Measurements from ENCODE around the gene C1orf159.

Gene C1orf159

DNA sequence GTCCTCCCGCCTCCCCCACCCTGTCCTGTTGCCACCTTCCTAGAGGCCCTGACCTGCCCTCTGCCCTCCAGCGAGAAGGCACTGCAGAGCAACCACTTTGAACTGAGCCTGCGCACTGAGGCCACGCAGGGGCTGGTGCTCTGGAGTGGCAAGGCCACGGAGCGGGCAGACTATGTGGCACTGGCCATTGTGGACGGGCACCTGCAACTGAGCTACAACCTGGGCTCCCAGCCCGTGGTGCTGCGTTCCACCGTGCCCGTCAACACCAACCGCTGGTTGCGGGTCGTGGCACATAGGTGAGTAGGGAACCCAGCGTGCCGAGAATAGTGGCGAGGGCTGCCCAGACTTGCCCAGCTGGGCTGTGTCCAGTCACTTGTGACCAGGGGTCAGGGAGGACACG lies 62.2 kb downstream of the C1orf159 start:
- DNase-seq (ENCODE audit: low read depth): no peak

DNA sequence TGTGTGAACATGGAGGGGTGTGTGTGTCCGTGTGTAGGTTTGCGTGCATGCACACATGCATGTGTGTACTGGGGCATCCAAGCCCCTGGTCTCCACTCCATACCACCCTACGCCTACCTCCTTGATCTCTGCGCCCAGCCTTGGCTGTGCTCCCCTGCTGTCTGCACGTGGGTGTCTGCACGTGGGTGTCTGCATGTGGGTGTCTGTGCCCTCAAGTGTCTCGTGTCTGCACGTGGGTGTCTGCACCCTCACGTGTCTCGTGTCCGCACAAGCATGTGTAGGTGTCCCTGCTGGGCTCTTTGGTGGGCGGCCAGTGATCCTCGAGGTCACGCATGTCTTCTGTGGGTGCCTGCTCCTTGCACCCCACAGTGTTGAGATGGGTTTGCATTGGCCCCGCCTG lies 62.9 kb downstream of the C1orf159 start:
- no peak for DNase-seq (ENCODE audit: low read depth)

DNA sequence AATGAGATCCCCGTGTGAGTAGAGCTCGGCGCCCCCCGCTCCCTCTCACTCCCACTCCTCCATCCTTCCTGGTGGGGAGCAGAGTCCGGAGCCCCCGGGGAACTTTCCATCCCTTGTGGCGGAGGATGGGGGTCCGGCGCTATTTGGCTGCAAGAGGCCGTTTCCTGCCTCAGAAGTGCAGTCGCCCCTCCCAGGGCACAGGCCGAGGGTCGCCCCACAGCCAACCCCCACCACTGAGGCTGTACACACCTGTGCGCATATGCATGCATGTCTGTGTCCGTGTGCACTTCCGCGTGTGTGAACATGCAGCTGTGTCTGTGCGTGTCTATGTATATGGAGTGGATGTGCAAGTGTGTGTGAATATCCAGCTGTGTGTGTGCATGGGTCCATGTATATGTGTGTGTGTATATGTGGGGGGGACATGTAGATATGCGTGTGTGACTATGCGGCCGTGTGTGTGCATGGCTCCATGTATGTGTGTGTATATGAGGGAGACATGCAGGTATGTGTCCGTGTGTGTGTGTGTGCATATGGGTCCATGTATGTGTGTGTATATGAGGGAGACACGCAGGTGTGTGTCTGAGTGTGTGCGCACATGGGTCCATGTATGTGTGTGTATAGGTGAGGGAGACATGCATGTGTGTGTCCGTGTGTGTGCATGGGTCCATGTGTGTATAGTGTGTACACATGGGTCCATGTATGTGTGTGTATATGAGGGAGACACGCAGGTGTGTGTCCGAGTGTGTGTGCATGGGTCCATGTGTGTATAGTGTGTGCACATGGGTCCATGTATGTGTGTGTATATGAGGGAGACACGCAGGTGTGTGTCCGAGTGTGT lies 63.7 kb downstream of the C1orf159 start:
- no peak for DNase-seq (ENCODE audit: low read depth)

DNA sequence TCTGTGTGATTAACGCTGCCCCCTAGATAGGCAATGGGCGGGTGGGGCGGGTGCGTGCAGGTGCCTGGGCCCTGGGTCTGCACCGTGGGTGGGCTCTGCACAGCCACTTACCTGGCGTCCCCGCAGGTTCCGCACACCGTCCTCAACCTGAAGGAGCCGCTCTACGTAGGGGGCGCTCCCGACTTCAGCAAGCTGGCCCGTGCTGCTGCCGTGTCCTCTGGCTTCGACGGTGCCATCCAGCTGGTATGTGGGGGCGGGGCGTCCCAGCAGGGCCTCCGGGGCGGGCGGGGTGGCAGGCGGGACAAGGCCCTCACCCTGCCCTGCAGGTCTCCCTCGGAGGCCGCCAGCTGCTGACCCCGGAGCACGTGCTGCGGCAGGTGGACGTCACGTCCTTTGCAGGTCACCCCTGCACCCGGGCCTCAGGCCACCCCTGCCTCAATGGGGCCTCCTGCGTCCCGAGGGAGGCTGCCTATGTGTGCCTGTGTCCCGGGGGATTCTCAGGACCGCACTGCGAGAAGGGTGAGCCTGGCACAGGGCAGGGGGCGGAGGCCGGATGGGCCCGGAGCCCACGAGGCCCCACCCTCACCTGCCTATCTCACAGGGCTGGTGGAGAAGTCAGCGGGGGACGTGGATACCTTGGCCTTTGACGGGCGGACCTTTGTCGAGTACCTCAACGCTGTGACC lies 64.6 kb downstream of the C1orf159 start:
- DNase-seq (ENCODE audit: low read depth): no peak

DNA sequence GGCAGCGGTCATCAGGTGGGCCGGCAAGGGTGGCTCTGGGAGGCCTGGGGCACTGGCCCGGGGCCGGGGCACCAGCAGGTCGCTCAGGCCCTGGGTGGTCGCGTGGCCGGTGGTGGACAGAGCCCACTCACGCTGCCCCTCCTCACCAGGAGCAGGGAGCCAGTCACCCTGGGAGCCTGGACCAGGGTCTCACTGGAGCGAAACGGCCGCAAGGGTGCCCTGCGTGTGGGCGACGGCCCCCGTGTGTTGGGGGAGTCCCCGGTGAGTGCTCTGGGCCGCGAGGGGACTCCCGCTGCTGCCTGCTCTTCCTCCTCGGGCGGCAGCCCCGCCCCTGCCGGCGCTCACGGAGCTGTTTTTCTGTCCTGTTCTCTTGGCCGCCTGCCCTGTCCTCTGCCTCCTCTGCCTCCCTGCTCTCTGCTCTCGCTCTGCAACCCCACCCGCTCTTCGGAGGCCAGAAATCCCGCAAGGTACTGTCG lies 65.3 kb downstream of the C1orf159 start:
- no peak for DNase-seq (ENCODE audit: low read depth)

DNA sequence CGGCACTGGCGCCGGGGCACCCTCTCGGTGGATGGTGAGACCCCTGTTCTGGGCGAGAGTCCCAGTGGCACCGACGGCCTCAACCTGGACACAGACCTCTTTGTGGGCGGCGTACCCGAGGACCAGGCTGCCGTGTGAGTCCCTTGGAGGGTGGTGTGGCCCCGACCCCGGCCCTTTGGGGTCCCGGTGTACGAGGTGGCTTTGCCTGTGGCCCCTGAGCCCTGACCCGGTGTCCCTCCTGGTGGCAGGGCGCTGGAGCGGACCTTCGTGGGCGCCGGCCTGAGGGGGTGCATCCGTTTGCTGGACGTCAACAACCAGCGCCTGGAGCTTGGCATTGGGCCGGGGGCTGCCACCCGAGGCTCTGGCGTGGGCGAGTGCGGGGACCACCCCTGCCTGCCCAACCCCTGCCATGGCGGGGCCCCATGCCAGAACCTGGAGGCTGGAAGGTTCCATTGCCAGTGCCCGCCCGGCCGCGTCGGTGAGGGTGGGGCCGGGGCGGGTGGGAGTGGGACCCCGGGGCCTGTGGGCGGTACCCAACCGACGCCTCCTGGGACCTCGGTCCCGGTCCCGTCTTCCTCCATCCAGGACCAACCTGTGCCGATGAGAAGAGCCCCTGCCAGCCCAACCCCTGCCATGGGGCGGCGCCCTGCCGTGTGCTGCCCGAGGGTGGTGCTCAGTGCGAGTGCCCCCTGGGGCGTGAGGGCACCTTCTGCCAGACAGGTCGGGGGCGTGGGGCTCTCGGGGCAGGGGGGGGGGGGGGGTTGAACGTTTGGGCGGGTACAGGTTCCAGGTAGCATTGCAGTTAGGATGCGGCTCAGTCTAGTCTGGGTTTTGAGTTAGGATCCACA lies 66.3 kb downstream of the C1orf159 start:
- DNase-seq (ENCODE audit: low read depth): no peak

DNA sequence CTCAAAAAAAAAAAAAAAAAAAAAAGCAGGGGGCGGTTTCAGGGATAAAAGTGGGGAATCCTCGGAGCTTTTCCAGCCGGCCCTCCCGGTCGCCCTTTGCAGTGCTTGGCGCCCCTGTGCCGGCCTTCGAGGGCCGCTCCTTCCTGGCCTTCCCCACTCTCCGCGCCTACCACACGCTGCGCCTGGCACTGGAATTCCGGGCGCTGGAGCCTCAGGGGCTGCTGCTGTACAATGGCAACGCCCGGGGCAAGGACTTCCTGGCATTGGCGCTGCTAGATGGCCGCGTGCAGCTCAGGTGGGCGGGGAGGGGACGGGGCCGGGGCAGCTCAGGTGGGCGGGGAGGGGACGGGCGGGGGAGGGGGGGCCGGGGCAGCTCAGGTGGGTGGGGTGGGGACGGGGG lies 67.1 kb downstream of the C1orf159 start:
- no peak for DNase-seq (ENCODE audit: low read depth)

DNA sequence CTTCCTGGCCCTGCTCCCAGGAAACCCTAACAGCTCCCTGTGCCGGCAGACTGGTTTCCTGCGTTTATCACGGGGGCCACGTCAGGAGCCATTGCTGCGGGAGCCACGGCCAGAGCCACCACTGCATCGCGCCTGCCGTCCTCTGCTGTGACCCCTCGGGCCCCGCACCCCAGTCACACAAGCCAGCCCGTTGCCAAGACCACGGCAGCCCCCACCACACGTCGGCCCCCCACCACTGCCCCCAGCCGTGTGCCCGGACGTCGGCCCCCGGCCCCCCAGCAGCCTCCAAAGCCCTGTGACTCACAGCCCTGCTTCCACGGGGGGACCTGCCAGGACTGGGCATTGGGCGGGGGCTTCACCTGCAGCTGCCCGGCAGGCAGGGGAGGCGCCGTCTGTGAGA lies 67.9 kb downstream of the C1orf159 start:
- DNase-seq (ENCODE audit: low read depth): no peak

DNA sequence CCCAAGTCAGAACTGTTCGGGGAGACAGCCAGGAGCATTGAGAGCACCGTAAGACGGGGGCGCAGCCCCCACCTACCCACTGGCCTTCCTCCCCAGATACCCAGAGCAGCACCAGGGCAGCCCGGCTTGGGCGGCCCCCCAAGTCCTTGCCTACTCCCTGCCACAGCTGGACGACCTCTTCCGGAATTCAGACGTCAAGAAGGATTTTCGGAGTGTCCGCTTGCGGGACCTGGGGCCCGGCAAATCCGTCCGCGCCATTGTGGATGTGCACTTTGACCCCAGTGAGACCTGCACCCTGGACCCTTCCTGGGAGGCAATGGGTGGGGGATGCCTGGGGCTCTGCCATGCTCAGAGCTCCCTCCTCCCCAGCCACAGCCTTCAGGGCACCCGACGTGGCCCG lies 68.5 kb downstream of the C1orf159 start:
- DNase-seq (ENCODE audit: low read depth): no peak

DNA sequence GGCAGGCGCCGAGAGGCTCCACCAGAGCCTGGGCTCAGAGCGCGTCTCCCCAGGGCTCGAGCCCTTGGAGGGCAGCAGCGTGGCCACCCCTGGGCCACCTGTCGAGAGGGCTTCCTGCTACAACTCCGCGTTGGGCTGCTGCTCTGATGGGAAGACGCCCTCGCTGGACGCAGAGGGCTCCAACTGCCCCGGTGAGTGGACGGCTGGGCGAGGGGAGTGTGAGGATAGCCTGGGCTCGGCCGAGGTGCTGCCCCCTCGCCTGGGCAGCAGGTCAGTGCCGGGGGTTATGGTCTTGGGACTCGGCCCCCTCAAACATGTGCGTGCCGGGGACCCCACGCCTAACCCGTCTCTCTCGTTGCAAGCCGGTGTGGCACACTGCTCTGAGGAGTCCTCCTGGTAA lies 69.1 kb downstream of the C1orf159 start:
- no peak for DNase-seq (ENCODE audit: low read depth)

DNA sequence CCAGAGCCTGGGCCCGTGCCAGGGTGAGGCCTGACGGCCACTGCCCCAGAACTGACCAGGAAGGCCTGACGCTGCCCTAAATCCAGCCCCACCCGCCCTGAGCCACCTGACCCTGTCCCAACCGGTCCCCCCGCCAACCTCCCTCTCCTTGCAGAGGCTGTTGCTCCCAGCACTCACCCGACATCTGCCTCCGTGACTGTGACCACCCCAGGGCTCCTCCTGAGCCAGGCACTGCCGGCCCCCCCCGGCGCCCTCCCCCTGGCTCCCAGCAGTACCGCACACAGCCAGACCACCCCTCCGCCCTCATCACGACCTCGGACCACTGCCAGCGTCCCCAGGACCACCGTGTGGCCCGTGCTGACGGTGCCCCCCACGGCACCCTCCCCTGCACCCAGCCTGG lies 69.6 kb downstream of the C1orf159 start:
- no peak for DNase-seq (ENCODE audit: low read depth)

DNA sequence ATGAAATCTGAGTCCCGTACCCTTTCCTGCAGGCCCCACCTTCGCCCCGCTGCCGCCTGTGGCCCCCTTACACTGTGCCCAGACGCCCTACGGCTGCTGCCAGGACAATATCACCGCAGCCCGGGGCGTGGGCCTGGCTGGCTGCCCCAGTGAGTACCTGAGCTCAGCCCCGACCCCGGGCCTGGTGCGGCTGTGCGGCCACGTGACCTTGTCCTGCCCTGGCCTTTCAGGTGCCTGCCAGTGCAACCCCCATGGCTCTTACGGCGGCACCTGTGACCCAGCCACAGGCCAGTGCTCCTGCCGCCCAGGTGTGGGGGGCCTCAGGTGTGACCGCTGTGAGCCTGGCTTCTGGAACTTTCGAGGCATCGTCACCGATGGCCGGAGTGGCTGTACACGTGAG lies 70.8 kb downstream of the C1orf159 start:
- no peak for DNase-seq (ENCODE audit: low read depth)

DNA sequence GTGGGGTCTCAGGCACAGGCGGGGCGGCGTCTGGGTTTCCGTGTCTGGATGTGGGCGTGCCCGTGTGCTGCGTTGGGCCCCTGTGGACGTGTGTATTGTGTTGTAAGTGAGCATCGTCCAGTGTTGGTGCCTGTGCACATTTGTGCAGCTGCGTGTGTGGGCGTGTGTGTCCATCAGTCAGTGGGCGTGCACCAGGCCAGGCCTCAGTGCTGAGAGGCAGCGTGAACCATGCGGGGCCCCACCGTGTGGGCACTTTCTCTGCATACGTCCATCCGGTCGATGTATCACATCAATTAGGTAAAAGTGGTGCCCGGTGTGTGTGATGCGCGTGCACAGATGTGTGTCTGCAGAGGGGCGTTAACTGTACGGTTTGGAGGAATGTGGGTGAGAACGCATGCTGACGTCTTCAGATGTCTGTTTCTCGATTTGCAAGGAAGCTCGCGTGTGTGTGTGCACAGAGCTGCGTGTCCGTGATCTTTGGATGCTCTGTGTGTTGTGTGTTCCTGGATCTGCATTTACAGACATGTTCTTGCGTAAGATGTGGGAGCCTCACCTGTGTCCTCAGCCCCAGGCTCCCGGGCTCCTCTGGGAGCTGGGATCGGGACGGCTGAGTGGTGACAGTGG lies 71.3 kb downstream of the C1orf159 start:
- no peak for DNase-seq (ENCODE audit: low read depth)

DNA sequence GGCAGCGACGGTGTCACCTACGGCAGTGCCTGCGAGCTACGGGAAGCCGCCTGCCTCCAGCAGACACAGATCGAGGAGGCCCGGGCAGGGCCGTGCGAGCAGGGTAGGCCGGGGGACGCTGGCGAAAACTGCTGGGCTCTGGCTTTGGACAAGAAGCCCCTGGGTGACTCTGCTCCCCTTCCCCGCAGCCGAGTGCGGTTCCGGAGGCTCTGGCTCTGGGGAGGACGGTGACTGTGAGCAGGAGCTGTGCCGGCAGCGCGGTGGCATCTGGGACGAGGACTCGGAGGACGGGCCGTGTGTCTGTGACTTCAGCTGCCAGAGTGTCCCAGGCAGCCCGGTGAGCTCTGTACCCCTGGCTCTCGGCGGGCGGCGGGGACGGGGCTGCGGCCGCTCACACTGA lies 72.0 kb downstream of the C1orf159 start:
- no peak for DNase-seq (ENCODE audit: low read depth)

DNA sequence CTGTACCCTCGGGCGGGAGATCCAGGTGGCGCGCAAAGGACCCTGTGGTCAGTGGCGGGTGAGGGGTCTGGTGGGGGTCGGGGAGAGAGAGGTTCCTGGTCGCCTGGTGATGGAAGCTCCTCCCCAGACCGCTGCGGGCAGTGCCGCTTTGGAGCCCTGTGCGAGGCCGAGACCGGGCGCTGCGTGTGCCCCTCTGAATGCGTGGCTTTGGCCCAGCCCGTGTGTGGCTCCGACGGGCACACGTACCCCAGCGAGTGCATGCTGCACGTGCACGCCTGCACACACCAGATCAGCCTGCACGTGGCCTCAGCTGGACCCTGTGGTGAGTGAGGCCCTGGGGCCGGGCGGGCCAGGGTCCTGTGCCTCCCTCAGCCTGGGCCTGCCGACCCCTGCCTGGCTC lies 72.5 kb downstream of the C1orf159 start:
- DNase-seq (ENCODE audit: low read depth): no peak

DNA sequence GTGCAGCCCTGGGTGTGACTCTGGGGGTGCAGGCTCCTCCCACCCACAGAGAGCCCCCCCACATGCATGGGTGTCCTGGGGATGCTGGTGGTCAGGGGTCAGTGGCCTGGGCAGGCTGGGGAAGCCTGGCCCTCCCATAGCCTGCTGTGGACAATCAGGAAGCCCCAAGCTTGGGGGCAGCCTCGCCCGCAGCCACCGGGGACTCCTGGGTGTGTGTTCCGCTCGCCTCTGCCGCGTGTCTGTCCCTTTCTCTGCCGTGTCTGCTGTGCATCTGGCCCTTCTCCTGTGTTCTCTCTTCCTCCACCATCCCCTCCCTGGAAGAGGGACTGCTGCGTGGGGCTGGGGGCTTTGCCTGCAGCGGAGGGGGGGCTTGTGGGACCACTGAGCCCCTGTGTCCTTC lies 73.1 kb downstream of the C1orf159 start:
- DNase-seq (ENCODE audit: low read depth): no peak

DNA sequence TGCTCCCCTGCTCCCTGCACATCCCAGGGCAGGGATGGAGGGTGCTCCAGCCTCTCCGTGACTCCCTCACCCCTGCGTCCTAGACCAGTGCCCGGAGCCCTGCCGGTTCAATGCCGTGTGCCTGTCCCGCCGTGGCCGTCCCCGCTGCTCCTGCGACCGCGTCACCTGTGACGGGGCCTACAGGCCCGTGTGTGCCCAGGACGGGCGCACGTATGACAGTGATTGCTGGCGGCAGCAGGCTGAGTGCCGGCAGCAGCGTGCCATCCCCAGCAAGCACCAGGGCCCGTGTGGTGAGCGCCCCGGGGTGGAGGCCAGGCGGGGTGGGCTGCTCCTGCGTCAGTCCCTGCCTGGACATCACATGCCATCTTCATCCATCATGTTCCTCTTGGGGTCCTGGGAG lies 74.0 kb downstream of the C1orf159 start:
- no peak for DNase-seq (ENCODE audit: low read depth)

DNA sequence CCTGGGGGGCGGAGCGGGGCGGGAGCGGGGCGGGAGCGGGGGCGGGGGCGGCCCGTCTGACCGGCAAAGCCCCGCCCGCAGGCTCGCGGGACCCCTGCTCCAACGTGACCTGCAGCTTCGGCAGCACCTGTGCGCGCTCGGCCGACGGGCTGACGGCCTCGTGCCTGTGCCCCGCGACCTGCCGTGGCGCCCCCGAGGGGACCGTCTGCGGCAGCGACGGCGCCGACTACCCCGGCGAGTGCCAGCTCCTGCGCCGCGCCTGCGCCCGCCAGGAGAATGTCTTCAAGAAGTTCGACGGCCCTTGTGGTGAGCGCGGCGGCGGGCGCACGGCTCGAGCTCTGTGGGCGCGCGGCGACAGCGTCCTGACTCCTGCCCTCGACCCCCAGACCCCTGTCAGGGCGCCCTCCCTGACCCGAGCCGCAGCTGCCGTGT lies 74.8 kb downstream of the C1orf159 start:
- DNase-seq (ENCODE audit: low read depth): no peak

DNA sequence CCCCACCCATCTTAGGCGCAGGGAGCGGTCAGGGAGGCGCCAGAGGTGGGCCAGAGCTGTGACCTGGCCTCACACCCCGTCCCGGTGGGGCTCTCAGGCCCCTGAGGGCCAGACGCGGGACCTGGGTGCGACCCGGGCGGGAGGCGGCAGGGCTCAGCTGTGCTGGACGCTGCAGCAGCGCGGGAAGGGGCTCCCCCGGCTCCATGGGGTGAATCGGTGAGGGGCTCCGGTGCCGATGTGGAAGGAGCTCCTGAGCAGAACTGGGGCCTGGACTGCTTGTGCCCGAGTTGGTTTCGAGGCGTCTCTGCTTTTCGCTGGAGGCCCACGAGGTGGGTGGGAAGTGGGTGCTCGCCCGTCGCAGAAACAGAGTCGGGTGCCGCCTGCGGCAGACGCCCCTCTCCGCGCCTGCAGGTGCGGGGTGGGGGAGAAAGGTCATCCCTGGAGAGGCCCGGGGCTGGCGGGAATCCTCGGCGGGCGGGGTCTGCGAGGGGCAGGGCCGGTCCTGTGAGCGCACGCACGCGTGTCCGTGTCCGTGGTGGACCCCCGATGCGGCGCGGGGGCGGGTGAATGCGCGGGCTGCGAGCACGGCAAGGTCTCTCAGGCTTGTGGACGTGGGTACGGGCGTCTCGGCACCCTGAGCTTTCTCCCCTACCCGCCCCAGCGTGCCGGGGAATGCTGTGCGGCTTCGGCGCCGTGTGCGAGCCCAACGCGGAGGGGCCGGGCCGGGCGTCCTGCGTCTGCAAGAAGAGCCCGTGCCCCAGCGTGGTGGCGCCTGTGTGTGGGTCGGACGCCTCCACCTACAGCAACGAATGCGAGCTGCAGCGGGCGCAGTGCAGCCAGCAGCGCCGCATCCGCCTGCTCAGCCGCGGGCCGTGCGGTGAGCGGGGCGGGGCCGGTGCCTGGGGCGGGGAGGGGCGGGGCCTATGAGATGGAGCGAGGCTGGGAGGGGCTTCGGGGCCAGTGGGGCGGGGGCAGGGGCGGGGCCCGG lies 75.6 kb downstream of the C1orf159 start:
- DNase-seq (ENCODE audit: low read depth): peak; percentile 72

DNA sequence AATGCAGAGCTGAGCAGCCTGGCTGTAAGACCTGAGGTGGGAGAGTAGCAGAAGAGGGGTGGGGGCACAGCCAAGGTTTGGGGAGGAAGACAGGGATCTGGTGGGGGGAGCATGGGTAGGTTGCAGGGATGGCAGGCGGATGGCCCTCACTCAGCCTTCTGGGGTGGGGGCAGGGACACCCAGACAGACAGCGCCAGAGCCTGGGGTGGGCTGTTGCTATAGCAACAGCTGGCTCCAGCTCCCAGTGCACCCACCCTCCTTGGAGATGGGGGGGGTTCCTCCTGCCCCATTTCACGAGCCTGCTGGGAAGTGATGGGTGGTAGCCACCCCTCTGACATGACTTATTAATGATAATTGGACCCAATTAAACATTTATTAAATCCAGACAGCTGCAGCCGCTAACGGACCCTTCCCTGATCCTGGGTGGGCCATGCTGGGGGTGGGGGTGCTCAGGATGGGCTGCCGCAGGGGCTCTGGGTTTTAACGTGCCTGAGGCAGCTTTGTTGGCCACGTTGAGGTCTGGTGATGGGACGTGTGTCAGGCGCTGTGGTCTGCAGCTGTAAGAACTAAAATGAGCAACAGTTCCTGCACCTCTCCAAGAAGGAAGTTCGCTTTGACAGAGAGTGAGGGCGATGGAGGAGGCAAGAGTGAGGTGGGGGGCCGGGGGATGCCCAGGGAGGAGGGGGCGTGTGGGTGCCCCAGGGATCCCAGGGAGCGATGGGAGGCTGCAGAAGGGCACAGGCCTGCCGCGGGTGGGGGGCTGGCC lies 76.6 kb downstream of the C1orf159 start:
- no peak for DNase-seq (ENCODE audit: low read depth)
